ENCODE results near the gene DDX25.

Gene DDX25

GRCh38 chr11:125952973-125953372 lies 48.7 kb downstream of the DDX25 start:
- DNase-seq = no peak

- DNase-seq = no peak
These were observed 49.2 kb downstream of the DDX25 start for GRCh38 chr11:125953401-125953935.

- DNase-seq = no peak
These were observed 50.0 kb downstream of the DDX25 start for GRCh38 chr11:125954123-125954944.

- no peak for DNase-seq
These were observed 50.8 kb downstream of the DDX25 start for GRCh38 chr11:125954945-125955640.

GRCh38 chr11:125955856-125956255 lies 51.5 kb downstream of the DDX25 start:
- DNase-seq = no peak

GRCh38 chr11:125956391-125957134 lies 52.3 kb downstream of the DDX25 start:
- DNase-seq = no peak

GRCh38 chr11:125957618-125958332 lies 53.5 kb downstream of the DDX25 start:
- DNase-seq = no peak

- no peak for DNase-seq
These were observed 54.6 kb downstream of the DDX25 start for GRCh38 chr11:125958872-125959400.

GRCh38 chr11:125959511-125959910 lies 55.2 kb downstream of the DDX25 start:
- no peak for DNase-seq

- DNase-seq = no peak
These were observed 55.6 kb downstream of the DDX25 start for GRCh38 chr11:125959931-125960330.

GRCh38 chr11:125960771-125961170 lies 56.5 kb downstream of the DDX25 start:
- DNase-seq = no peak

- DNase-seq = no peak
These were observed 63.2 kb downstream of the DDX25 start for GRCh38 chr11:125967515-125967914.

GRCh38 chr11:125968354-125968753 lies 64.0 kb downstream of the DDX25 start:
- no peak for DNase-seq

GRCh38 chr11:125971618-125972017 lies 67.3 kb downstream of the DDX25 start:
- no peak for DNase-seq

GRCh38 chr11:125974284-125974683 lies 70.0 kb downstream of the DDX25 start:
- no peak for DNase-seq

- no peak for DNase-seq
These were observed 71.3 kb downstream of the DDX25 start for GRCh38 chr11:125975634-125976033.

GRCh38 chr11:125976156-125976555 lies 71.8 kb downstream of the DDX25 start:
- DNase-seq = no peak

GRCh38 chr11:125977333-125977732 lies 73.0 kb downstream of the DDX25 start:
- DNase-seq = no peak

GRCh38 chr11:125978181-125978716 lies 73.9 kb downstream of the DDX25 start:
- DNase-seq = no peak
